GM10847 (cell line): Measurements from ENCODE around the gene USP13.

Source experiments
- POLR2A ChIP-seq: IDR thresholded peaks from 2 replicates; pipeline ENCODE4 v1.6.1; 2011; ENCODE audit not compliant: insufficient read length; ENCODE audit errors: extremely low read depth

The USP13 gene

GRCh38 chr3:179791793-179792192 is 139.0 kb downstream of the USP13 start:
- no peak for TF ChIP-seq POLR2A

- no peak for TF ChIP-seq POLR2A
These were observed 141.5 kb downstream of the USP13 start for GRCh38 chr3:179794355-179794754.

- TF ChIP-seq POLR2A, result no peak
These were observed 143.6 kb downstream of the USP13 start for GRCh38 chr3:179796421-179796820.

GRCh38 chr3:179797192-179797591 is 144.4 kb downstream of the USP13 start:
- TF ChIP-seq POLR2A, result no peak

- no peak for TF ChIP-seq POLR2A
These were observed 148.4 kb downstream of the USP13 start for GRCh38 chr3:179801263-179801662.

GRCh38 chr3:179801856-179802255 is 149.0 kb downstream of the USP13 start:
- no peak for TF ChIP-seq POLR2A

- no peak for TF ChIP-seq POLR2A
These were observed 153.3 kb downstream of the USP13 start for GRCh38 chr3:179806177-179806576.

GRCh38 chr3:179807588-179807987 is 154.7 kb downstream of the USP13 start:
- no peak for TF ChIP-seq POLR2A

- TF ChIP-seq POLR2A, result no peak
These were observed 156.8 kb downstream of the USP13 start for GRCh38 chr3:179809639-179810038.

- TF ChIP-seq POLR2A, result no peak
These were observed 158.7 kb downstream of the USP13 start for GRCh38 chr3:179811321-179812095.

- TF ChIP-seq POLR2A, result no peak
These were observed 159.2 kb downstream of the USP13 start for GRCh38 chr3:179812096-179812382.

- TF ChIP-seq POLR2A, result no peak
These were observed 166.5 kb downstream of the USP13 start for GRCh38 chr3:179819379-179819778.

- TF ChIP-seq POLR2A, result no peak
These were observed 169.5 kb downstream of the USP13 start for GRCh38 chr3:179822296-179822695.

GRCh38 chr3:179825527-179826246 is 172.8 kb downstream of the USP13 start:
- no peak for TF ChIP-seq POLR2A

GRCh38 chr3:179826247-179826637 is 173.4 kb downstream of the USP13 start:
- no peak for TF ChIP-seq POLR2A

GRCh38 chr3:179828738-179829137 is 175.9 kb downstream of the USP13 start:
- no peak for TF ChIP-seq POLR2A

- no peak for TF ChIP-seq POLR2A
These were observed 176.6 kb downstream of the USP13 start for GRCh38 chr3:179829401-179829800.
